HG03103 (cell line): ENCODE measurements around the gene HDX.
"Not testable (repeated sequence)": the region's sequence is repeated elsewhere in the genome, so short reads cannot be mapped to it uniquely, and the experiment has no call there.

Experiments
- ATAC-seq: cut with Tn5 transposase; IDR thresholded peaks from one replicate; pipeline ENCODE4 v1.9.1; 2021; ENCODE audit warnings: low read depth; ENCODE audit not compliant: unreplicated experiment

HDX gene

DNA sequence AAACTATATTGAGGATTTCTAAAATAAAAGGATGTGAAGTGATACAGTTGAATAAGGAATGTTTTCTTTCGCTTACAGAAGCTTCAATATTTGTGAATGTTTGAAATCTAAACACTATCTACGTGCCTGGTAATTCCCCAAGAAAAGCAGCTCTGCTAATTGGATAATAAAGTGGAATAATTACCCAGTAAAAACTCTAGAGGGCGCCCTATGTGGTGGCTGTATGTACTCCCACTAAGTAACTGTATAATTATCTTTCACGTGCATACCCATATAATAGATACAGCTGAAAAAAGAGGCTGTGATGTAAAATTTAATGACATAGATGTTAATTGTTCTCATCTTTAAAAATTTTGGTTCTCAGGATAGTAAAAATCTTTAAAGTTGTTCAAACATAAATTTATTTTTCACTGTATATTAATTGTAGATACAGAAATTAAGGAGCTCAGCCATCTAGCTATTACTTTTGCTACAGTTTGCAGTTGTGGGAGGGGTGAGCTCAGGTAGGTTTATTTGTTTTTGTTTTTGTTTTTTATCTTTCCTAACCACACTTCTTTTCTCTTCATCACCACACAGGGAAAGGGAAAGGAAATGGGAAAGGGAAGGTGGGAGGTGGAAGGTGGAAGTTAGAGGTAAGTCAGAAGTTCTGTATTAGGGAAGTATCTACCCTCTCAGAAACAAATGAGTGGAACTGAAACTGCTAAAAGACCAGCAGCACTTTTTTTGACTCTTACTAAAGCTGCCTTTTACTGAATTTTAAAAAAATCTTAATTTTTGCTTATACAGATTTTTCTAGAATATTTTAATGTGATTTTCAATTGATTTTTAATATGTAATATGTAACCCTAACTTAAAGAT, 162.5 kb downstream of the HDX start:
- peak; percentile 68 for ATAC-seq

DNA sequence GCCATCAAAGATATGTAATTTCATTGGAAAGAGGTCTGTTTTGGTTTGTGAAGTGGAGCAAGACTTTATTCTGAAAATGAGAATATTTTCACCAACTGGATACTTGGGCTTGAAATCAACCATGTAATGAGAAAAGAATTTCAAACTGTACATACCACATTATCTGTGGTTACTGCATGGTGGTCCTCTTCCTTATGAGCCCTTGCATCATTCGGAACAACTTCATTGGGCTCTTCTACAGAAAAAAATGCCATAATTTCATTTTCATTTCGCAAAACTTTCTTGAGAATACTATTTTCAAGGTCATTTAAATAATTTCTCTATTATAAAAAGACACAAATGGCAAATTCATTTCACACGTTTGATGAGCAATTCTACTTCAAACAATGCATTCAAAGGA, 165.6 kb downstream of the HDX start:
- no peak for ATAC-seq

DNA sequence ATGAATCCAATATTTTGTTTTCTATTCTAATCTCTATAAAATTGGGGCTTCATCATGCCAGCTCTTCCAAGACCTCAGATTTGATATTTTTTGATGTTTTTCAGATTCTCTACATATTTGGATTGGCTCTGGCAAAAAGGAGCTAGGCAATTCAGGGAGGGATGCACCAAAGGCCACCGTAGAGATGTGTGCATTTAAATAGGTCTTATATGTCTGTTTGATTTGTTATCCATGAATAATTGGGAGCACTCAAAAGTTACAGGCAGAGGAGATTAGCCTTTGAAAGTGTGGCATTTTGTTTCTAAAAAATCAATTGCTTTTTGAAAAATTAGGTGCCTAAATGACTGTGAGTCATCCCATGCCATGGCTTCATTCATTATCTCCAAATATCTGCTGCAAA, 167.1 kb downstream of the HDX start:
- no peak for ATAC-seq

DNA sequence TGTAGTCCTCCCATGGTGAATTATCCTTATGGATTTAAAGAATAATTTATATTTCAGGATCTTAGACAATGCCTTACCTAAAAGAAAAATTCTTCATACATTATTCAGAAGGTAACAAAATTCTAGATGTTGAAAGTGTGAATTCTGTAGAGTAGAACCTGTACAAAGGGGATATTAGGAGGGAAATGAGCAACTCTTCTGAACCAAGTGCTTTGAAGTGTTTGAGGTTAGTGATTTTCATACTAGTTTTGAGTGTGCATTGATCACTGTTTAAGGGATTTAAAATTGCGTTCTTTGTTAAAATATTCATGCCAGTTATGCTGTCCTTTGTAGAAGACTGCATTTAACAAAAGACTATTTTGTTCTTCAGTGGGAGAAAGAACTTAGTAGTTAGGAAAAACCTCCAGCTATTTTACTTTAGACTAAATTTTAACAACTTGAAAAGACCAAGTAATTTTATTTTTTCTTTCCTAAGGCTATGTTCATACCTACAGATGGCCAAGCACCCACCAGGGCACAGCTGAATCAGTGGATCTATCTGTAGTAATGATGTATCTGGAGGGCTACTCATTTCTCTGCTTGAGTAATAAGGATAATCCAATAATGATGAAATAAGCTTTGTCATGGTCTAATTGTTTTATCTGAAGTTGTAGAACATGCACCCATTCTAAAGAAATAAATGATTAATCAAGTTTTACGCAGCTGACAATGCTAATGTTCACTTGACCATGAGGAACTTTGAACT, 180.0 kb downstream of the HDX start:
- ATAC-seq: no peak

DNA sequence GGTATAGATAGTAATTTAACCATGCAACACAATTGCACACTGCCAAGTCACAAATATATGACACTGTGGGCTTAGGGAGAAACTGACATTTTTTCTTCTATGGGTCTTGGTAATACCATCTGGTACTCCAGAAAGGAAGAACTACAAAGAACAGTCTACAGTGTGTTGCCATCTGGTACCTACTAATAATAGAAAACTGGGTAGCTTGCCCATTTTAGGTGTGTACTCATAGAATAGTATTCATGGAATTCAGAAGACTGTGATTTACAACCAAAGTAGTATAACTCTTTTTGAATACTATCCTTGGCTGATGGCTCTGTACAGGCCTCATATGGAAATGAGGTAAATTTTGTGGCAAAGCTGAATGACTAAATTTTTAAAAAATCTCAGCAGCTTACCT, 181.6 kb downstream of the HDX start:
- ATAC-seq: no peak

DNA sequence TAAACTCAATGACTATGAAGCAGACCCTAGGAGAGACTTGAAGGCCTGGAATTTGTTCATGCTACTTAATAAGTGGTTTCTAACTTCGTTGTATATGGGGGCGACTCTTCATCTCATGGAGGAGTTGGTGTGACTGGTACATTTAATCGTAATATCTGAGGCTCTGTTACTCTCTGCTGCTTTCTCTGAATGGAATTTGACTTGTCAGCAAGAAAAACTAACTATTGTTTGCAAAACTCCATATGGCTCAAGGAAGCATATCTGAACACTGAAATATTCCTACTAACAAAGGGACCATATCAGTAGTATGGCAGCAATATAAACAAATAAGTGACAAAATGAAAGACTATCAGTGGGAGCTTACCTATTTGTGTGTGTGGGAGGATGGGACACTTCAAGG, 182.2 kb downstream of the HDX start:
- no peak for ATAC-seq

DNA sequence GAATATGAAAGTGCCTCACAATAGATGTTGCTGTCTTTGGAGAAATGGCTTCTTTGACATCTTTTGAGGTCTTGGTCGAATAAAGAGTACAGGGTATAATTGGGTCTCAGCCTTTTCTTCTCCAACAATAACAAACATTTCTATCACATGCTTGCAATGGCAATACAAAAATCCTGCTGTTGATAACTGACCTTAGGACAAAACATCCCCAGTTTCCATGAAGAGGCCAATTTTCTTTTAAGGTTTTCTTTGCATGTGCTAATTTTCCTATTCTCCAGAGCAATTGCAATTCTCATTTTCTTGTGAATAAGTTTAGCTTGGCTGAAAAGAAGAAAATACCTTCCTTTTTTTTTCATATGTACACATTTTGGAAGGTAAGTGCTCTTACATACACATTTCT, 183.6 kb downstream of the HDX start:
- ATAC-seq: no peak

DNA sequence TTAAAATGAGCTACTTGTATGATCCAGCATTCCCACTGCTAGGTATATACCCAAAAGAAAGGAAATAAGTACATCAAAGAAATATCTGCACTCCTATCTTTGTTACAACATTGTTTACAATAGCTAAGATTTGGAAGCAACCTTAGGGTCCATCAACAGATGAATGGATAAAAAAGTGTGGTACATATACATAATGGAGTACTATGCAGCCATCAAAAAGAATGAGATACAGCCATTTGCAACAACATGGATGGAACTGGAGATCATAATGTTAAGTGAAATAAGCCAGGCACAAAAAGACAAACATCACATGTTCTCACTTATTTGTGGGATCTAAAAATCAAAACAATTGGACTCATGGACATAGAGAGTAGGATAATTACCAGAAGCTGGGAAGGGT, 186.3 kb downstream of the HDX start:
- not testable (repeated sequence) for ATAC-seq
